ENCODE measurements around the gene TSC22D4.
A peak's percentile ranks its signal among the peaks of the same experiment; 100 is the strongest.
"Not testable (repeated sequence)": the region's sequence is repeated elsewhere in the genome, so short reads cannot be mapped to it uniquely, and the experiment has no call there.

Gene TSC22D4

DNA sequence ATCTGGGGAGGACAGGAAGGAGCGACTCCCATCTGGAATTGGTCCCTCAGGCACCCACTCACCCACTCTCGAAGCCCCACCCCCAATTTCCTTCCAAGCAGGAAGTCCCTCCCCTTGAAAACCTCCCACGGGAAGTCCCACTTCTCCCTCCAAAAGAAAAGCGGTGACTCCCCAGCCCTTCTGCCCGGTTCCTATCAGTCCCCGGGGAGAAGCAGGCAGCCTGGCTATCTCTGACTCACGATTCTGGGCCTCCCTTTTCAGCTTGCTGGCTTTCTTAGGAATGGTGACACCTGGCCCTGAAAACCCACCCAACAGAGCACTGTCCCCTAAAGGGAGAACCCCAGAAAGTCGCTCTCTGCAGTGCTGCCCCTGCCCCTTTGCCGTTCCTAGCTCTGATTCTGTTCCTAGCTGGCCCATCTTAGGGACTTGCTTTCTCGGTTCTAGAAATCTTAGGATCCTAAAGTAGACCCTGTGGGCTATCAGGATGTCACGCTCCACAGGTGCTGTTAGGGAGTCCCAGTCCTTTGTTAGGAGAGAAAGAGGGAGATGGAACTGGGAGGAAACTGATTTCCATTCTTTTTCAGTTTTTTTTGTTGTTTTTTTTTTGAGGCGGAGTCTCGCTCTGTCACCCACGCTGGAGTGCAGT, 6.0 kb downstream of the TSC22D4 start:
- no peak for DNase-seq

- no peak for DNase-seq
Observed at GRCh38 chr7:100472121-100472851, 6.7 kb downstream of the TSC22D4 start.

GRCh38 chr7:100471021-100471420, 8.0 kb downstream of the TSC22D4 start:
- DNase-seq: no peak

- peak in 13 of 14 donors; percentile 37 to 89 (median 77) for DNase-seq
Observed at GRCh38 chr7:100469227-100470044, 9.6 kb downstream of the TSC22D4 start.

- peak in 13 of 14 donors; percentile 53 to 98 (median 93) for DNase-seq
Observed at GRCh38 chr7:100467638-100468373, 11.2 kb downstream of the TSC22D4 start.

DNA sequence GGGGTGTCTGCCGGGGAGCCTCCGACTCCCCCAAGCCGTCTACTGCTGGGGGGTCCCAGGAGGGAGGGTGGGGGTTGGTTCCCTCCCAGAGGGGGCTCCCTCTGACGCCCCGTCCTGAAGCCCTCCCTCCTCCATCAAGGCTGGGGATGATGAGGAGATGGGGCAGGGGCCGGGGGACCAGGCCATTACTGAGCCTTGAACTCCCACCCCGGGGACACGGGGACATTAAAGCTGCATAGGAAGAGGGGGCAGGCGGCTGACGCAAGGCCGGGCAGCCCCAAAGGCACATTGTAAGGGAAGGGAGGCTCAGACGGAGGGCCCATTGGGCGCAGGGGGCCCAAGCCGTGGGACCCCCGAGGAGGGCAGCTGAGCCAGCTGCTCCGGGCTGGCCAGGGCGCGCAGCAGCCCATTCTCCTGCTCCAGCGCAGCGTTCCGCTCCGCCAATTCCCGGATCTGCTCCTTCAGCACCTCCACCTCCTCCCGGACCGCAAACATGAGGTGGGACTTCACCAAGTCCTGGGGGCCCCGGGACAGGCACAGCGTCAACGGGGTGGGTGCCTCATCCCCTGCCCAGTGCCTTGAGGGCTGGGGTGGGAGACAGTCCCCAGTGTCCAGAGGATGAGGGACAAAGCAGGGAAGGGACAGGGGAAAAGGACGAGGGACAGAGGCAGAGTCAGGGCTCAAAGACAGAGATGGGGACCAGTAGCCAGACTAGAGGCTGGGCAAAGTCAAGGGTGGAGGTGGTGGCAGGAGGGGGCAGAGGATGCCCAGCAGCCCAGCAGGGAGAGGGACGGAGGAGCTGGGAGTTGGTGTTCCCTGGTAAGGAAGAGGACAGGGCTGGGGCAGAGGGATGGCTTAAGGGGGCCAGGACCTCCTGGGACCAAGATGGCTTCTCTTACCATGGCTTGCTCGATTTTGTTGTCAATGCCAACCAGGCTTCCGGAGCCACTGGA, 12.1 kb downstream of the TSC22D4 start:
- DNase-seq: peak in 5 of 14 donors; percentile 19 to 69 (median 60)

GRCh38 chr7:100465702-100466311, 13.2 kb downstream of the TSC22D4 start:
- DNase-seq: peak in 13 of 14 donors; percentile 62 to 99 (median 92)

DNA sequence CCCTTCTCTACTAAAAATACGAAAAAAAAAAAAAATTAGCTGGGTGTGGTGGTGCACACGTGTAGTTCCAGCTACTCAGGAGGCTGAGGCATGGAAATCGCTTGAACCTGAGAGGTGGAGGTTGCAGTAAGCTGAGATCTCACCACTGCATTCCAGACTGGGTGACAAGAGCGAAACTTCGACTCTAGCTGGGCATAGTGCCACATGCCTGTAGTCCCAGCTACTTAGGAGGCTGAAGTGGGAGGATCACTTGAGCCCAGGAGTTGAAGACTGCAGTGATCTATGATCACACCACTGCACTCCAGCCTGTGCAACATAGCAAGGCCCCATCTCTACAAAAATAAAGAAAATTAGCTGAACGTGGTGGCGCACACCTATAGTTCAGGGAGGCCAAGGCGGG, 13.7 kb downstream of the TSC22D4 start:
- no peak for DNase-seq

DNA sequence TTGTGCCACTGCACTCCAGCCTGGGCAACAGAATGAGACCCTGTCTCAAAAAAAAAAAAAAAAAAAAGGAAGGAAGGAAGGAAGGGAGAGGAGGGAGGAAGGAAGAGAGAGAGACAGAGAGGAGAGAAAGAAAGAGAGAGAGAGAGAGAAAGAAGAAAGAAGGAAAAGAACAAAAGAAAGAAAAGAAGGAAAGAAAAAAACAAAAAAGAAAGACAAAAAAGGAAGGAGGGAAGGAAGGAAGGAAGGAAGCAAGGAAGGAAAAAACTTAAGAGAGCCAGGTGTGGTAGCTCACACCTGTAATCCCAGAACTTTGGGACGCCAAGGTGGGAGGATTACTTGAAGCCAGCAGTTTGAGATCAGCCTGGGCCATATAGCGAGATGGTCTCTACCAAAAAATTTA, 14.2 kb downstream of the TSC22D4 start:
- no peak for DNase-seq

DNA sequence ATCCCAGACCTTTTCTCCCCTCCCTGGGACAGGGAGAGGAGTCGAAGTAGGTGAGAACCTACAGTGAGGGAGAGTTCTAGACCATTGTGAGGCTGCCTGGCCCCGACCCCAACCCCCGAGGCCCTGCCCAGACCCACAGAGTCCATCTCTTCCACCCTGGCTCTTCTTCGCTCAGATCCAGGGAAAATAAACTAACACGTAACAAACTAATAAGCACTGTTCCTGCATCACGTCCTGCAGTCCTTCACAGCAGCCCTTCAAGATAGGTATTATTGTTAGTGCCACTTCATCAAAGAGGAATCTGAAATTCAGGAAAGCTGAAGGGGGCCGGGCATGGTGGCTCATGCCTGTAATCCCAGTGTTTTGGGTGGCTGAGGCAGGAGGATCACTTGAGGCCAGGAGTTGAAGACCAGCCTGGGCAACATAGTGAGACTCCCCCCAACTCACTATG, 14.8 kb downstream of the TSC22D4 start, which contains the start of gene SPACDR:
SPACDR (minus strand) TSS at position 51 of the 451 bp plus-strand sequence. CDS start 235 bp downstream, outside the sequence.
- DNase-seq: no peak

DNA sequence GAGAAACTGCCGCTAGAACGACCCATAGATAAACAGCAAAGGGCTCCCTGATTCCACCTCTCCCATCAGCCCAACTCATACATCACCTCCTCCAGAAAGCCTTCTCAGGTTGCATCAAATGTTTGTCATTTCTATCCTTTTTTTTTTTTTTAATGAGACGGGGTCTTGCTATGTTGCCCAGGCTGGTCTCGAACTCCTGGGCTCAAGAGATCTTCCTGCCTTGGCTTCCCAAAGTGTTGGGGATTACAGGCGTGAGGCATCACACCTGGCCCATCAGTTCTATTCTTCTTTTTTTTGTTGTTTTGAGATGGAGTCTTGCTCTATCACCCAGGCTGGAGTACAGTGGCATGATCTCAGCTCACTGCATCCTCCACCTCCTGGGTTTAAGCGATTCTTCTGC, 22.0 kb downstream of the TSC22D4 start:
- no peak for DNase-seq

DNA sequence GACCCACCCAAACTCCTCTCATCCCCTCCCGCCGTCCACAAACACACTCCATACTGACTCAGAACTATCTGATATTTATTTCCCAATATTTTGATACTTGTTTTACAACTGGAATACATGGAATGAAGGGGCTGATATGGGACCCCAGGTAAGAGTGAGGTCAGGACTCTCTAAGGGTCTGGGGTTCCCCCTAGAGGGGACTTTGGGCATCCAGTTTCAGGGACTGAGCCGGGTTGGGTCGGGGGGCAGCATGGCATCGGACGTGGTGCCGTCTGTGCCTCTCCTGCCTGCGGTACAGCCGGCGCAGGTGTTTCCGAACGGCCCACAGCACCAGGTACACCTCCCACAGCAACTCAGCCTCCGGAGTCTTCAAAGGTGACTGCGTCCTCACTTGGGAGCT, 22.5 kb downstream of the TSC22D4 start:
- no peak for DNase-seq

GRCh38 chr7:100455206-100455605, 23.8 kb downstream of the TSC22D4 start:
- no peak for DNase-seq

- not testable (repeated sequence) for DNase-seq
Observed at GRCh38 chr7:100453854-100454253, 25.2 kb downstream of the TSC22D4 start.

GRCh38 chr7:100452513-100452912, 26.5 kb downstream of the TSC22D4 start:
- DNase-seq: no peak

GRCh38 chr7:100449190-100449795, 29.7 kb downstream of the TSC22D4 start:
- DNase-seq: no peak

GRCh38 chr7:100447363-100447762, 31.7 kb downstream of the TSC22D4 start:
- DNase-seq: not testable (repeated sequence)

GRCh38 chr7:100446040-100446439, 33.0 kb downstream of the TSC22D4 start:
- no peak for DNase-seq

DNA sequence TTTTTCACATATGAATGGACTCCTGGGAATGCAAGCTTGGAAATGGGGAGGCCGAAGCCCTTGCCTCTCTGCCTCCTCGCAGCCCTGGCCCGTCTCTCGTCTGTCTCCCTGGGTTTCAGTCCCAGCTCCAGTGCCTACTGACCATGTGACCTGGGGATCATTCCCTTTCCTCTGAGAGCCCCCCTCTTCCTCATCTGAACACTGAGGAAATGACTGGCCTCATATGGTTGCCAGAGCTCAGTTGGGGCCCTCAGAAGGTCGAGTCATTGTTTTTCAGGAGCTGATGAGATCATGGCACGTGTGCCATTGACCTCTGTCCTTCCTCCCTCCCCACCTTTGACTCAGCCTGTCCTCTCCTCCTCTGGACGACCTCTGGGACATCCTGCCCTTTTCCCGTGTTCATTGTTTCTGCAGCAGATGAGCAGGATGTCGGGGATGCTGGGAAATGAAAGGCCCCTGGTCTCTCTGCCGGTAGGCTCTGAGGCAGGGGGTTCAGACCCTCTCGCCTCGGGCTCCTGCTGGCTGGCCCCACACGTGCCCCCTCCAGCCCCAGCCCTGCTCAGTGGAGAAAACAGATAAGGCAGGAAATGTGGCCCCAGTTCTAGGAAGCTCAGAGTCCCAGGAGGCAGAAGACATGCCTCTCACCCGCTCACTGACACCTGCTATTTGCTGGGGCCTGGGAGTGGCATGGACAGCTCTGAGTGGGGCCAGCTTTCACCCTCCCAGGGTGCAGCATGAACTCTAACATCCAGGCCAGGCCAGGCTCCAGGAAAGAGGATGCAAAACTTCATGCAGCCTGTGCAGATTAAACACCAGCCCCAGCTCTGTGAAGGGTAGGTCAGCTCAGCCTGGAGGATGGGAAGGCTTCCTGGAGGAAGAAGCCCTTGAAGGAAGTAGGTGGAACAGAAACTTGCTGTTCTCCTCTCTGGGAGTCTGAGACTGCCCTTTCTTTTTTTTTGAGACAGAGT, 34.4 kb downstream of the TSC22D4 start:
- DNase-seq: peak in 1 of 14 donors; percentile 30
